ENCODE measurements around the gene ZMYM4.
A peak's percentile ranks its signal among the peaks of the same experiment; 100 is the strongest.

ZMYM4 gene

DNA sequence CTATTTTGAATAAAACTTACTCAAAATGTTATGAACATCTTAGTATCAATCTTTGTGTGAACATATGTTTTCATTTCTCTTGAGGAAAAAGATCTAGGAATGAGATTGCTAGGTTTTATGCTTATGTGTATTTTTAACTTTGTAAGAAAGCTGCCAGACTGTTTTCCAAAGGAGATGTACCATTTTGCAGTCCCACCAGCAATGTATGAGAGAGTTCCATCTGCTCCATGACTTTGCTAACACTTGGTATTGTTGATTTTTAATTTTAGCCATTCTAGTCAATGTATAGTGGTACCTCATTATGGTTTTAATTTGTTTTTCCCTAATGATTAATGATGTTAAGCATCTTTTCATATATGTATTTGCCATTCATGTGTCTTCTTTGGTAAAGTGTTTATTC lies 132.5 kb downstream of the ZMYM4 start:
- no peak for DNase-seq (ENCODE audit: low read depth, low spot score)

DNA sequence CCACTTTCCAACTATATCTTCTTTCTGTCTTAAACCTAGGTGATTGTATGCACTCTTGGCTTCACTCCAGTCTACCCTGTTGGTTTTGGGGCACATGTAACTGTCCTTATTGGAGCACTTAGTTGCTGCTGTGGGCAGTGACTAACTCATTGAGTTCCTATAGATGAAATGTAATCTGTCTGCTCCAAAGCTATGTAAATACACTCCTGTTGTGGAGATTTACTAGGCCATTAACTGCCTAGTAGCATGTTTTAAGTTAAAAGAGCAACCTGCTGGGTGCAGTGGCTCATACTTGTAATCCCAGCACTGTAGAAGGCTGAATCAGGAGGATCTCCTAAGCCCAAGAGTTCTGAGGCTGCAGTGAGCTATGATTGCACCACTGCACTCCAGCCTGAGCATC lies 137.6 kb downstream of the ZMYM4 start:
- no peak for DNase-seq (ENCODE audit: low read depth, low spot score)

- no peak for DNase-seq (ENCODE audit: low read depth, low spot score)
Measured at GRCh38 chr1:35407743-35408142, 139.2 kb downstream of the ZMYM4 start.

GRCh38 chr1:35408925-35409324 lies 140.4 kb downstream of the ZMYM4 start:
- DNase-seq (ENCODE audit: low read depth, low spot score): no peak

DNA sequence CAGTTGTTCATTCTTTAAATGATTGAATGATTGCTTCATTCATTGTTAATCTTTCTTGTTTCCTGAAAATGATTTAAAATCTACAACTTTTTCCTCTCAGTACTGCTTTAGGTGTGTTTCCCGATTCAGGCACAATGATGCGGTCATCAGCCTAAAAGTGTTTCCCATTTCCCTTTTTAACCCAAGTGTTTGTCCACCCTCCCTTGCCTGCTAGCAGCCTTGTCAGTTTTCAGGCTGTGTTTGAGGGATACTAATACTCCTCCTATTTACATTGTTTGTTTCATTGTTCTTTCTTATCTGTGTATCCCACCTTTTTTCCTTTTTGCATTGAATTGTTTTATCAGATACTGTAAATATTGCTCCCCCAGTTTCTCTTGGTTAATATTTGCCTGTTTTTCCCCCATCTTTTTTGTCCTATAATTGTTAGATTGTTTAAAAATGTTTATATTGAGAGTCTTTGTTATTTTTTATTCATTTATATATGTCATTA lies 157.6 kb downstream of the ZMYM4 start:
- DNase-seq (ENCODE audit: low read depth, low spot score): no peak

DNA sequence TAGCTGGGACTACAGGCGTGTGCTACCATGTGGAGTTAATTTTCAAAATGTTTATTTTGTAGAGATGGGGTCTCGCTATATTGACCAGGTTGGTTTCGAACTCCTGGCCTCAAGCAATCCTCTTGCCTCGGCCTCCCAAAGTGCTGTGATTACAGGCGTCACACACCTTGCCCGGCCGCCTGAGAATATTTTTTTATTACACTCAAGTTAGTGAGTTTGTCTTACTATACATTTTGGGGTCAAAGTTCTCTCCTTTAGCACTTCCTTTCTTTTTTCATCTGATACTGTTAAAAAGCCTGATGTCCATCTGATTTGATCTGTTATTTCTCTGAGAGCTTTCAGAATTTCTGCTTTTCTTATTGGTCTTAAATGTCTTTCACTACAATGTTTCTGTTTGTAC lies 159.9 kb downstream of the ZMYM4 start:
- no peak for DNase-seq (ENCODE audit: low read depth, low spot score)

DNA sequence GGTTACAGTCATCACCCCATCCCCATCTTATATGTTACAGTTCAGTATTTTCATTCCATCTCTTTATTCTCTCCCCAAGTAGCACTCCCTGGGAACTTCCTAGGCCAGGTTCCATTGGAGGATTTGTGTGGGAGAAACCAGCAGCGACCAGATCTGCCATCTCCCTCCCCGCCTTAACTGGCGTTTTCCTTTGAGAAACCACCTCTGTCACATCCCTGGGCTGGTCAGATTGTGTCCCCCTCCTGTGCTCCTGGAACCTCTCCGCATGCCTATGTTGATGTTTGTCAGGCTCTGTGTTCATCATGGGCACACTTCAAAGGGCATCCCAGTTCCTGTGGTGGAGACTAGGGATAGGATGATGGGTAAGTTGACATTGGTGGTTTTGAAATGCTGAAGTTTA lies 162.3 kb downstream of the ZMYM4 start:
- no peak for DNase-seq (ENCODE audit: low read depth, low spot score)

GRCh38 chr1:35431173-35431599 lies 162.7 kb downstream of the ZMYM4 start:
- DNase-seq (ENCODE audit: low read depth, low spot score): no peak

- DNase-seq (ENCODE audit: low read depth, low spot score): no peak
Measured at GRCh38 chr1:35432231-35432630, 163.7 kb downstream of the ZMYM4 start.

DNA sequence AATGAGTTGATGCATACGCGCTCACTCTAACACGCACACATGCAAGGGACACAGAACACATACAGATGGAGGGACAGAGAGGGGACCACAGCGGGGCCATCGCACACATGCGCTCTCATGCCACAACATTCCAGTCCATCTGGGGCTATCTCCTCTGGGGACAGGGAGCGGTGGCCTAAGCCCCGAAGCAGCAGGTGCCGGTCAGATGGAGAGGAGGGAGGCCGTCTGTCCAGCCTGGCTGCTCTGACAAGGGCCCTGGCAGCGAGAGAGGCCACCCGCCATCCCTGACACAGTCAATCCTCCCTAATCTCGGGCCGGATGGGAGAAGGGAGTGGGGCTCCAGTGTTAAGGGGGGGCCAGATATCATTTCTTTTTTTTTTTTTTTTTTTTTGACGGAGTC lies 165.2 kb downstream of the ZMYM4 start:
- DNase-seq (ENCODE audit: low read depth, low spot score): no peak

- no peak for DNase-seq (ENCODE audit: low read depth, low spot score)
Measured at GRCh38 chr1:35434703-35435102, 166.2 kb downstream of the ZMYM4 start.

GRCh38 chr1:35436078-35436477 lies 167.6 kb downstream of the ZMYM4 start:
- no peak for DNase-seq (ENCODE audit: low read depth, low spot score)

DNA sequence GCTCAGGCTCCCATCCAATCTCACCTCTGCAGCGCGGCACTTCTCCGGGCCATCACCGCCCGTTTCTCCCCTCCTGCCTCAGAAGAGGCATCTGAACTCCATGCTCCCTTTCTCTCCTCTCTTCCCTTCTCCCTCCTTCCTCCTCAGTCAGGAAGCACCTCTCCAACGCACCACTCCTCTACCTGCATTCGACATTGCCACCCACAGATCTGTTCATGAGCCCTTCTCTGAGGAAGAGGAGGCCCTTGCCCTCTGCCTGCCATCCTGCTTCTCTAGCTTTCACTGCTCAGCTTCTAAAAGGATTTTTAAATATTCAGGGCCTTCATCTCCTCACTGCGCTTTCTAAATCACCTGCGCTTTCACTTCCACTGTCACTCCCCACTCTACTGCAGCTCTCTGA lies 168.7 kb downstream of the ZMYM4 start:
- DNase-seq (ENCODE audit: low read depth, low spot score): no peak

DNA sequence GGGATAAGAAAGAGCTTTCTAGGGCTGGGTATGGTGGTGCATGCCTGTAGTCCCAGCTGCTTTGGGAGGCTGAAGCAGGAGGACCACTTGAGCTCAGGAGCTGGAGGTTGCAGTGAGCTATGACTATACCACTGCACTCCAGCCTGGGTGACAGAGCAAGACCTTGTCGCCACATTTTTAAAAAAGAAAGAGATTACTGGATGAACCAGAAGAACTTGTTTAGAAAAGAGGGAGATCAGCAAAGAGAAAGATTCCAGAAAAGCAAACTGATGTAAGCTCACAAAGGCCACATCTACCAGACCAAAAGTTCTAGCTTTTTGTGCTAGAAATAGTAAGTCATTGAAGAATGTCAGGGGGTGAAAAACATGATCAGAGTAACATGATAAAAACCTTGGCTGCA lies 171.1 kb downstream of the ZMYM4 start:
- DNase-seq (ENCODE audit: low read depth, low spot score): no peak

DNA sequence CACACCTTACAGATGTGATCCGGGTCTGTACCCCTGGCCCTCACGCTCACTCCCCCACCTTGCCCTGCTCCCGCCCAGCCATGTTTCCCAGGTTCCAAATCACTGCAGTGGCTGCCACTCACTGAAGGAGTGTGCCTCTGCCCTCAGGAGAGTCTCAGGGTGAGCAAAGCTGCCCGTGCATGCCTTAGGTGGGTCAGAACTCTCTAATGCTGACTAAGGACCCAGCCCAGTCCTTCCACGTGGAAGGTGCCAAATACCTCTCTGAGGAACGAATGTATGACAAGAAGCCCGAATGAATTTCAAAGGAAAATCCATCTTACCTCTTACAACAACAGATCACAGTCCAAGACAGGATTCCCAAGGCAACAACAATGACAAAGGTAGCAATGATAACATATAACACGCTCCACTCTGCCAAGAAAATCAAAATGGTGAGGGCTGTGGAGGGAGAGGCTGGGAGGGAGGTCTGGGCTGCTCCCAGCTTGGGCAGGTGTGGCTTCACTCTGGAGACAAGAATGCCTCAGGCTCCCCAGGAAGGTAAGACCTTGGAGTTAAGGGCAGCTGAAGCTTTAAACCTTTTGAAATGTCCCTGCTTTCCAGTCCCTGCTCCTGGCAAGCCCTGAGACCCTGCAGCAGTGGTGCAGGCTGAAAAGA lies 173.5 kb downstream of the ZMYM4 start:
- no peak for DNase-seq (ENCODE audit: low read depth, low spot score)

DNA sequence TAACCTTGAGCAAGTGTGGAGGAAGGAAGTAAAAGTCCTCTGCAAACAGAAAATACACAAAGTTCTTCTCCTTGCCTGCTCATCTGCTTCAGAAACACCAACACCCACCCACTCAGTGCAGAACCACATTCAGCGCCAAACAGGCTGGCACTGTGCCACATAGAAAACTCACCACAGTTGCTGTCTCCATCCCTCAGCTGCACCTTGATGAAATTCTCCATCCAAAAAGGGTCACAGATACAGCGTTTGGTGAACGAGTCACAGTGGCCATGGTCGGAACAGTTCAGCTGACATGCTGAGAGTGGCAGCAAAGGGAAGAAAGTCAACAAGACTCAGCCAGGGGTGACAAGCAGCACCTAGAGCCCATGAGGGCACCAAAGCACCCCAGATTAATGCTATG lies 174.2 kb downstream of the ZMYM4 start:
- no peak for DNase-seq (ENCODE audit: low read depth, low spot score)

- no peak for DNase-seq (ENCODE audit: low read depth, low spot score)
Measured at GRCh38 chr1:35443768-35444518, 175.4 kb downstream of the ZMYM4 start.

GRCh38 chr1:35444519-35444774 lies 175.9 kb downstream of the ZMYM4 start:
- DNase-seq (ENCODE audit: low read depth, low spot score): no peak

- DNase-seq (ENCODE audit: low read depth, low spot score): no peak
Measured at GRCh38 chr1:35447278-35447677, 178.8 kb downstream of the ZMYM4 start.

GRCh38 chr1:35448344-35448801 lies 179.9 kb downstream of the ZMYM4 start:
- DNase-seq (ENCODE audit: low read depth, low spot score): no peak

GRCh38 chr1:35449334-35450008 lies 181.0 kb downstream of the ZMYM4 start:
- no peak for DNase-seq (ENCODE audit: low read depth, low spot score)

GRCh38 chr1:35451125-35451528 lies 182.6 kb downstream of the ZMYM4 start:
- peak; percentile 49 for DNase-seq (ENCODE audit: low read depth, low spot score)
